GM06990 (cell line): Measurements from ENCODE around the gene FERD3L.
"Not testable (repeated sequence)": the region's sequence is repeated elsewhere in the genome, so short reads cannot be mapped to it uniquely, and the experiment has no call there.

Source experiments
- DNase-seq: peaks from one replicate; pipeline ENCODE4 v3.0.0-alpha.2; 2011; ENCODE audit not compliant: insufficient read length; ENCODE audit errors: extremely low read depth
- H3K27me3 ChIP-seq: replicated peaks from 2 replicates; pipeline ENCODE4 v1.6.0; 2011; ENCODE audit warnings: low read length; ENCODE audit not compliant: control insufficient read depth, insufficient read depth
- H3K36me3 ChIP-seq: 2 replicates; pipeline ENCODE4 v1.5.1; 2011; ENCODE audit warnings: low read length; ENCODE audit not compliant: control insufficient read depth, insufficient read depth
- H3K4me3 ChIP-seq: replicated peaks from 2 replicates; pipeline ENCODE4 v1.5.1; 2011; ENCODE audit warnings: low read depth, mild to moderate bottlenecking, control low read depth, low read length
- TF ChIP-seq, protein P1 (sequence below): IDR thresholded peaks from 2 replicates; pipeline ENCODE4 v1.5.1; 2011; ENCODE audit warnings: low read length, control low read depth, mild to moderate bottlenecking, inconsistent platforms; ENCODE audit not compliant: insufficient read depth, poor library complexity, severe bottlenecking

FERD3L gene

DNA sequence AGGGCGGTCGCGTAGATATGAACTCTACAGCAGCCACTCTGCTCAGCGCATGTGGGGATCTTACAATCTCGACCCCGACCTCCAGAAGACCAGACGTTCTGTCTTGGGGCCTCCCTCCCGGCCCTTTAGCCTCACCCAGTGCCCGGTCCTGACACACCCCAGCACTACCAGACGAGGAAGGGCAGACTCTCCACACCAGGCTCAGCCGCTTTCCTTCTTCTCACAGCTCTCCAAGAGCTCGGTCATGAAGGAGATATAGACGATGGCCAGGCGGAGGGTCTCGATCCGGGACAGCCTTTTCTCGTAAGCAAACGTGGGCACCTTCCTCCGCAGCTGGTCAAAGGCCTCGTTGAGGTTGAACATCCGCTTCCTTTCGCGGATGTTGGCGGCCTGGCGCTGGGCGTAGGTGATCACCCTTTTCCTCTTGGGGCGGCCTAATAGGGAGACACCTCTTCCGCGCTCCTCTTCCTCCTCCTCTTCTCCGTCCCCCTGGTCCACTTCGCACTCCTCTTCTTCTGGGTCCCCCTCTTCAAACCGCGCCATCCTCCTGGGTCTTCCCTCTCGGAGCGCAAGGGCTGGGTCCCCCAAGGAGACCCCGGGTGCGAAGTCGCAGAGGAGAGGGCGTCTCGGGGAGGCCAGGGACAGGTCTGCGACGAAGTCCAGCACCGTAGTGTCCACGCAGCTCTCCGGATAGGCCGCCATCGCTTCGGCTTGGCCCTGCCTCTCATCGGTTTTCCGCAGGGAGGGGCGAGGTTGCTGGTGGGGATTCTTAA lies at the start of gene FERD3L:
FERD3L (minus strand) TSS at position 761 of the 773 bp plus-strand sequence; CDS start at position 702, 59 bp downstream.
- Histone ChIP-seq H3K36me3 (no peaks in the 10 kb centered on the region), H3K27me3 (no peaks in the 10 kb centered on the region; the same call in none of the 2 replicates), H3K4me3 (no peak within 1 kb of the TSS)
- no peak for DNase-seq
- TF ChIP-seq, protein P1, sequence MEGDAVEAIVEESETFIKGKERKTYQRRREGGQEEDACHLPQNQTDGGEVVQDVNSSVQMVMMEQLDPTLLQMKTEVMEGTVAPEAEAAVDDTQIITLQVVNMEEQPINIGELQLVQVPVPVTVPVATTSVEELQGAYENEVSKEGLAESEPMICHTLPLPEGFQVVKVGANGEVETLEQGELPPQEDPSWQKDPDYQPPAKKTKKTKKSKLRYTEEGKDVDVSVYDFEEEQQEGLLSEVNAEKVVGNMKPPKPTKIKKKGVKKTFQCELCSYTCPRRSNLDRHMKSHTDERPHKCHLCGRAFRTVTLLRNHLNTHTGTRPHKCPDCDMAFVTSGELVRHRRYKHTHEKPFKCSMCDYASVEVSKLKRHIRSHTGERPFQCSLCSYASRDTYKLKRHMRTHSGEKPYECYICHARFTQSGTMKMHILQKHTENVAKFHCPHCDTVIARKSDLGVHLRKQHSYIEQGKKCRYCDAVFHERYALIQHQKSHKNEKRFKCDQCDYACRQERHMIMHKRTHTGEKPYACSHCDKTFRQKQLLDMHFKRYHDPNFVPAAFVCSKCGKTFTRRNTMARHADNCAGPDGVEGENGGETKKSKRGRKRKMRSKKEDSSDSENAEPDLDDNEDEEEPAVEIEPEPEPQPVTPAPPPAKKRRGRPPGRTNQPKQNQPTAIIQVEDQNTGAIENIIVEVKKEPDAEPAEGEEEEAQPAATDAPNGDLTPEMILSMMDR: no peak

GRCh38 chr7:19194417-19194816 lies 49.2 kb upstream of the FERD3L start:
- not testable (repeated sequence) for H3K4me3 ChIP-seq, H3K36me3 ChIP-seq, H3K27me3 ChIP-seq, DNase-seq

- DNase-seq: no peak
- Histone ChIP-seq H3K27me3 (no peaks in the 10 kb centered on the region), H3K36me3 (no peaks in the 10 kb centered on the region), H3K4me3 (no peak overlapping the region)
- TF ChIP-seq, protein P1: no peak
Measured at GRCh38 chr7:19181634-19182033, 36.4 kb upstream of the FERD3L start.

GRCh38 chr7:19178595-19178994 lies 33.4 kb upstream of the FERD3L start:
- TF ChIP-seq, protein P1: no peak
- Histone ChIP-seq H3K4me3 (no peak overlapping the region), H3K36me3 (no peaks in the 10 kb centered on the region), H3K27me3 (no peaks in the 10 kb centered on the region)
- DNase-seq: no peak

GRCh38 chr7:19177269-19177668 lies 32.0 kb upstream of the FERD3L start:
- Histone ChIP-seq H3K27me3 (no peaks in the 10 kb centered on the region), H3K36me3 (no peaks in the 10 kb centered on the region), H3K4me3 (no peak overlapping the region)
- TF ChIP-seq, protein P1: no peak
- no peak for DNase-seq

DNA sequence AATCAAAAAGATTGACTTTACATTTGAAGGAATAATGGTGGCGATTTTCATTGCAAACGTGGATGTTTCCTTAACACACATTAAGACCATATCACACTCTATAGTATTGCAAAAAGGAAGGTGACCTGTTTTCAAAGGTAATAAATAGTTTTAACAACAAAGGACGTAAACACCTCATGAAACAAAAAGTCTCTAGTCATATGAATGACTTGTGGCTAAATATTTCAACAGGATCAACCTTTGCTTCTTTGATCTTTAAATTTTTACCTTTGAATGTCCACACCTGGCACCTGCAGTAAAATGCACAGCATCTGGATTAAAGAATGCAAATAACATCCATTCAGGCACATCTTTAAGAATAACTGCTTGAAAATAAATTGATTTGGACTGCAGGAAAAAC lies 30.0 kb upstream of the FERD3L start:
- TF ChIP-seq, protein P1: no peak
- DNase-seq: no peak
- Histone ChIP-seq H3K4me3 (no peak overlapping the region), H3K27me3 (no peaks in the 10 kb centered on the region), H3K36me3 (no peaks in the 10 kb centered on the region)
